CD4-positive, alpha-beta T cell (primary cell): Measurements from ENCODE around the gene C20orf144. TPM values are rescaled to one million over a fixed set of nuclear protein-coding genes. Genes with fewer than 3 reads are reported as not detected.

ENCODE experiments used
- ATAC-seq: fragments of 200-7000 bp; cut with Tn5 transposase; one replicate; pipeline ENCODE4 v1.10.0; 2022; ENCODE audit warnings: mild to moderate bottlenecking; ENCODE audit not compliant: poor library complexity
- CTCF ChIA-PET: fragments of 350-600 bp; sonication (Branson Sonifier 250); formaldehyde crosslinking; loops from one replicate; lab custom pipeline; 2021; ENCODE audit warnings: antibody characterized with exemption, inconsistent platforms; lab: Charles Lee
- POLR2A ChIA-PET: fragments of 350-600 bp; sonication (Branson Sonifier 250); formaldehyde crosslinking; loops from one replicate; lab custom pipeline; 2021; ENCODE audit warnings: antibody characterized with exemption, inconsistent platforms; lab: Charles Lee
- DNase-seq, 14 experiments: peaks; one replicate each; pipeline ENCODE4 v3.0.0-alpha.2; 2013 to 2020; ENCODE audit warnings: mixed read lengths in 2 of 14
- H3K27ac ChIP-seq, 2 donors: one replicate each; pipeline versions ENCODE4 v1.5.1 to v1.7.0; 2013; ENCODE audit warnings: low read length in 2 of 2, low read depth in 1 of 2, mild to moderate bottlenecking in 1 of 2
- H3K27me3 ChIP-seq, 2 experiments: 1 replicate in 1 of 2; 2 replicates in 1 of 2; pipeline versions ENCODE4 v1.6.1 to v1.7.0; 2013; ENCODE audit warnings: low read length in 2 of 2, control low read depth in 1 of 2, mild to moderate bottlenecking in 1 of 2, moderate library complexity in 1 of 2; ENCODE audit not compliant: insufficient read depth in 2 of 2, control insufficient read depth in 1 of 2
- H3K36me3 ChIP-seq: one replicate; pipeline ENCODE4 v1.6.1; 2013; ENCODE audit warnings: low read length, control low read depth; ENCODE audit not compliant: insufficient read depth
- H3K4me1 ChIP-seq: one replicate; pipeline ENCODE4 v1.6.1; 2013; ENCODE audit warnings: low read length, control low read depth; ENCODE audit not compliant: insufficient read depth
- H3K4me3 ChIP-seq: one replicate; pipeline ENCODE4 v1.5.1; 2013; ENCODE audit warnings: mild to moderate bottlenecking, low read length, moderate library complexity
- H3K9me3 ChIP-seq, 2 experiments: 1 replicate in 1 of 2; 2 replicates in 1 of 2; pipeline versions ENCODE4 v1.6.1 to v1.7.0; 2013; ENCODE audit warnings: low read length in 2 of 2, mild to moderate bottlenecking in 2 of 2, control low read depth in 1 of 2, moderate library complexity in 1 of 2; ENCODE audit not compliant: control insufficient read depth in 1 of 2, insufficient read depth in 1 of 2
- H3K27ac Mint-ChIP-seq: one replicate; pipeline ENCODE4 v1.8.0; 2020; ENCODE audit warnings: mixed read lengths
- H3K27me3 Mint-ChIP-seq: one replicate; pipeline ENCODE4 v1.8.0; 2021; ENCODE audit warnings: mixed read lengths
- H3K36me3 Mint-ChIP-seq: one replicate; pipeline ENCODE4 v1.8.0; 2021; ENCODE audit warnings: low read depth, mixed read lengths
- H3K4me1 Mint-ChIP-seq: one replicate; pipeline ENCODE4 v1.8.0; 2021; ENCODE audit warnings: low read depth, mixed read lengths
- H3K4me3 Mint-ChIP-seq: one replicate; pipeline ENCODE4 v1.8.0; 2020; ENCODE audit warnings: mild to moderate bottlenecking, mixed read lengths
- H3K9me3 Mint-ChIP-seq: one replicate; pipeline ENCODE4 v1.8.0; 2020; ENCODE audit warnings: mixed read lengths
- intact Hi-C, 2 experiments: fragments of 100-400 bp; cut with DNase I in 1 of 2; cut with micrococcal nuclease in 1 of 2; formaldehyde crosslinking; loops; one replicate each; pipeline versions ENCODE4 v1.15.1 to v1.9.0; 2023 to 2025; cut with DNase I, micrococcal nuclease
- total RNA-seq, 174 experiments: library from RNA in 2 of 174; stranded (reverse) in 2 of 174; gene quantifications; one replicate each; pipeline ENCODE4 v1.2.3 and lab custom pipeline; 2021 to 2026
- TF ChIP-seq, protein P1 (sequence below): fragments of 200-600 bp; IDR thresholded peaks from one replicate; pipeline ENCODE4 v1.8.0; 2022; ENCODE audit warnings: antibody characterized with exemption, mild to moderate bottlenecking

Gene C20orf144
- total RNA-seq, 2 experiments from 2014 or later: 0.17 to 0.19 TPM

GRCh38 chr20:33674294-33675135 lies 12.4 kb downstream of the C20orf144 start, which contains the start of gene NECAB3:
Gene NECAB3 (minus strand): TSS chr20:33674428. CDS start chr20:33674352, 76 bp downstream.
- POLR2A ChIA-PET: interaction anchor here (0.6 to 1.5 kb wide), 2 partner anchors 46 to 417 kb away, joined by 3 to 6 read pairs; partner anchors contain the start of gene PXMP4
- H3K4me1 ChIP-seq: peaks cover 61% of the 10 kb centered on the region
- peak within 1 kb of the TSS; percentile 65 for H3K4me3 ChIP-seq
- CTCF ChIA-PET: no interaction called here
- H3K36me3 ChIP-seq: no peaks in the 10 kb centered on the region
- H3K9me3 ChIP-seq: no peaks in the 10 kb centered on the region
- DNase-seq (peak in 10 of 14 experiments; percentile 29 to 78 (median 62)), ATAC-seq (peak; percentile 60)
- Mint-ChIP-seq H3K36me3 (no peaks in the 10 kb centered on the region), H3K9me3 (no peaks in the 10 kb centered on the region), H3K27me3 (no peaks in the 10 kb centered on the region), H3K4me3 (peak within 1 kb of the TSS; percentile 88), H3K4me1 (peaks cover 42% of the 10 kb centered on the region), H3K27ac (peak within 1 kb of the TSS; percentile 67)
- no peaks in the 10 kb centered on the region for H3K27me3 ChIP-seq
- no peak within 1 kb of the TSS for H3K27ac ChIP-seq
- TF ChIP-seq, protein P1, sequence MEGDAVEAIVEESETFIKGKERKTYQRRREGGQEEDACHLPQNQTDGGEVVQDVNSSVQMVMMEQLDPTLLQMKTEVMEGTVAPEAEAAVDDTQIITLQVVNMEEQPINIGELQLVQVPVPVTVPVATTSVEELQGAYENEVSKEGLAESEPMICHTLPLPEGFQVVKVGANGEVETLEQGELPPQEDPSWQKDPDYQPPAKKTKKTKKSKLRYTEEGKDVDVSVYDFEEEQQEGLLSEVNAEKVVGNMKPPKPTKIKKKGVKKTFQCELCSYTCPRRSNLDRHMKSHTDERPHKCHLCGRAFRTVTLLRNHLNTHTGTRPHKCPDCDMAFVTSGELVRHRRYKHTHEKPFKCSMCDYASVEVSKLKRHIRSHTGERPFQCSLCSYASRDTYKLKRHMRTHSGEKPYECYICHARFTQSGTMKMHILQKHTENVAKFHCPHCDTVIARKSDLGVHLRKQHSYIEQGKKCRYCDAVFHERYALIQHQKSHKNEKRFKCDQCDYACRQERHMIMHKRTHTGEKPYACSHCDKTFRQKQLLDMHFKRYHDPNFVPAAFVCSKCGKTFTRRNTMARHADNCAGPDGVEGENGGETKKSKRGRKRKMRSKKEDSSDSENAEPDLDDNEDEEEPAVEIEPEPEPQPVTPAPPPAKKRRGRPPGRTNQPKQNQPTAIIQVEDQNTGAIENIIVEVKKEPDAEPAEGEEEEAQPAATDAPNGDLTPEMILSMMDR: no peak
- intact Hi-C loops: no loop called here

GRCh38 chr20:33675136-33675959 lies 13.2 kb downstream of the C20orf144 start:
- no peaks in the 10 kb centered on the region for H3K36me3 Mint-ChIP-seq
- DNase-seq: no peak
- H3K36me3 ChIP-seq: no peaks in the 10 kb centered on the region
- H3K27ac ChIP-seq: no peak overlapping the region
- ChIA-PET POLR2A (interaction anchor here (0.6 to 1.5 kb wide), 2 partner anchors 45 to 417 kb away, joined by 3 to 6 read pairs; partner anchors contain the start of gene PXMP4), CTCF (no interaction called here)
- no peaks in the 10 kb centered on the region for H3K27me3 Mint-ChIP-seq
- no peak for ATAC-seq
- H3K4me3 ChIP-seq: no peak overlapping the region
- TF ChIP-seq, protein P1: no peak
- no peaks in the 10 kb centered on the region for H3K9me3 ChIP-seq
- H3K4me1 ChIP-seq: peaks cover 69% of the 10 kb centered on the region
- no peaks in the 10 kb centered on the region for H3K27me3 ChIP-seq
- H3K4me1 Mint-ChIP-seq: peaks cover 46% of the 10 kb centered on the region
- H3K4me3 Mint-ChIP-seq: peak overlapping the region; percentile 88
- no peaks in the 10 kb centered on the region for H3K9me3 Mint-ChIP-seq
- peak overlapping the region; percentile 40 for H3K27ac Mint-ChIP-seq
- intact Hi-C loops: no loop called here

DNA sequence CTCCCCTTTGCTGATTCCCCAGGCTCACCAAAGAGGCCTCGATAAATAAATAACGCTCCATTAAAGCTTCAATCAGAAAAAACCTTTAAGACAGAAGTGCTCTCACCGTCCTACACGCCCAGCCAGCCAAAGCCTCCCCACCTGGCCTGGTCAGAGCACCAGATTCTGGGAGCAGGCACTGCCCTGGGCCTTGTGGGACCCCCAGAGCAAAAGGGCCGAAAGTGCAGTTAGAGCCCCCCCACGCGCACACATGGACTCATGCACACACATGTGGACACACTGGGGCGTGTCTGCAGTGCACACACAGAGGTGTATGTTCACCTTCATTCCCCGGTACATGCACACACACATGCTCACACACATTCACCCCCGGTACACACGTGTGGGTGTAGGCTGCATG lies 14.0 kb downstream of the C20orf144 start:
- Histone ChIP-seq H3K27ac (no peak overlapping the region), H3K9me3 (no peaks in the 10 kb centered on the region), H3K4me3 (no peak overlapping the region), H3K4me1 (peaks cover 75% of the 10 kb centered on the region), H3K27me3 (no peaks in the 10 kb centered on the region), H3K36me3 (no peaks in the 10 kb centered on the region)
- intact Hi-C loops: no loop called here
- peak overlapping the region; percentile 42 for H3K4me3 Mint-ChIP-seq
- peaks cover 50% of the 10 kb centered on the region for H3K4me1 Mint-ChIP-seq
- H3K9me3 Mint-ChIP-seq: no peaks in the 10 kb centered on the region
- H3K27ac Mint-ChIP-seq: no peak overlapping the region
- no peak for ATAC-seq
- DNase-seq: no peak
- ChIA-PET CTCF (no interaction called here), POLR2A (interaction anchor here (1.5 kb wide), 1 partner anchor 44 kb away, joined by 6 read pairs; the partner anchor contains the start of gene PXMP4)
- TF ChIP-seq, protein P1: no peak
- no peaks in the 10 kb centered on the region for H3K27me3 Mint-ChIP-seq
- H3K36me3 Mint-ChIP-seq: no peaks in the 10 kb centered on the region
